Measurements from ENCODE around the gene SORCS2.

- TF ChIP-seq CTCF (conservative IDR thresholded peaks at IDR 0.05; ENCODE audit: low read depth, low read length) (no peak), EZH2 (IDR thresholded peaks at IDR 0.05; ENCODE audit: borderline replicate concordance, low read depth, low read length, poor library complexity, severe bottlenecking) (no peak)
Measured at GRCh38 chr4:7532043-7532442, 339.7 kb downstream of the SORCS2 start.

Data from A673 (cell line).